ENCODE measurements around the gene NKIRAS1. TPM values are rescaled to one million over a fixed set of nuclear protein-coding genes. Genes with fewer than 3 reads are reported as not detected.
"Not testable (repeated sequence)": the region's sequence is repeated elsewhere in the genome, so short reads cannot be mapped to it uniquely, and the experiment has no call there.

NKIRAS1 gene
- total RNA-seq, 2 experiments from 2014 or later = 3.6 to 3.9 TPM

DNA sequence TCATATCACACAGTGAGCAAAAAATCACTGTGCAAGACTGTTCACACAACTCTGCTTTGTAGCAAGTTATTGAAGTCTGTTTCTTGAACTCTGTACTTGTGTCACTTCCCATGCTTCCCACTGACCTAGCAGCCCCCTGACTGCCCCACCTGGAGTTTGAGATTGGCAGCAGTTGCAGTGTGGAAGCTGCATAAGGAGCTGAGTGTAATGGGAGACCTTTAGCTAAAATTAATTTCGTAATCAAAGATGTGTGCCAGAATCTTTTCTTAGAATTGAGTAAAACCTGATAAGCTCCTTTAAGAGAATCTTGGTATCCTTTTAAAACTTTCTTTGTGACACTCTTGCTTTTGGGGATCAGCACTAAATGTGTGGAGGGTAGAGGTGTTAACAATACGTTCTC is 42.8 kb downstream of the NKIRAS1 start:
- Mint-ChIP-seq H3K4me1 (ENCODE audit: low read depth) (peaks cover 5% of the 10 kb centered on the region), H3K36me3 (ENCODE audit: low read depth) (peaks cover 3% of the 10 kb centered on the region), H3K27me3 (no peaks in the 10 kb centered on the region), H3K9me3 (no peaks in the 10 kb centered on the region), H3K27ac (no peak overlapping the region), H3K4me3 (no peak overlapping the region)
- intact Hi-C loops (cut with micrococcal nuclease) = no loop called here
- POLR2A ChIA-PET = no interaction called here
- DNase-seq (no peak), ATAC-seq (no peak)
- CTCF ChIA-PET = interaction anchor here (0.7 to 1.2 kb wide), 2 partner anchors 15 to 19 kb away, joined by 3 to 4 read pairs; no protein-coding TSS in a partner anchor
- TF ChIP-seq, protein P1, sequence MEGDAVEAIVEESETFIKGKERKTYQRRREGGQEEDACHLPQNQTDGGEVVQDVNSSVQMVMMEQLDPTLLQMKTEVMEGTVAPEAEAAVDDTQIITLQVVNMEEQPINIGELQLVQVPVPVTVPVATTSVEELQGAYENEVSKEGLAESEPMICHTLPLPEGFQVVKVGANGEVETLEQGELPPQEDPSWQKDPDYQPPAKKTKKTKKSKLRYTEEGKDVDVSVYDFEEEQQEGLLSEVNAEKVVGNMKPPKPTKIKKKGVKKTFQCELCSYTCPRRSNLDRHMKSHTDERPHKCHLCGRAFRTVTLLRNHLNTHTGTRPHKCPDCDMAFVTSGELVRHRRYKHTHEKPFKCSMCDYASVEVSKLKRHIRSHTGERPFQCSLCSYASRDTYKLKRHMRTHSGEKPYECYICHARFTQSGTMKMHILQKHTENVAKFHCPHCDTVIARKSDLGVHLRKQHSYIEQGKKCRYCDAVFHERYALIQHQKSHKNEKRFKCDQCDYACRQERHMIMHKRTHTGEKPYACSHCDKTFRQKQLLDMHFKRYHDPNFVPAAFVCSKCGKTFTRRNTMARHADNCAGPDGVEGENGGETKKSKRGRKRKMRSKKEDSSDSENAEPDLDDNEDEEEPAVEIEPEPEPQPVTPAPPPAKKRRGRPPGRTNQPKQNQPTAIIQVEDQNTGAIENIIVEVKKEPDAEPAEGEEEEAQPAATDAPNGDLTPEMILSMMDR (IDR thresholded peaks at IDR 0.05) = no peak

GRCh38 chr3:23872330-23872729 is 44.5 kb downstream of the NKIRAS1 start:
- peaks cover 11% of the 10 kb centered on the region for H3K4me1 Mint-ChIP-seq (ENCODE audit: low read depth)
- intact Hi-C loops (cut with micrococcal nuclease) = no loop called here

DNA sequence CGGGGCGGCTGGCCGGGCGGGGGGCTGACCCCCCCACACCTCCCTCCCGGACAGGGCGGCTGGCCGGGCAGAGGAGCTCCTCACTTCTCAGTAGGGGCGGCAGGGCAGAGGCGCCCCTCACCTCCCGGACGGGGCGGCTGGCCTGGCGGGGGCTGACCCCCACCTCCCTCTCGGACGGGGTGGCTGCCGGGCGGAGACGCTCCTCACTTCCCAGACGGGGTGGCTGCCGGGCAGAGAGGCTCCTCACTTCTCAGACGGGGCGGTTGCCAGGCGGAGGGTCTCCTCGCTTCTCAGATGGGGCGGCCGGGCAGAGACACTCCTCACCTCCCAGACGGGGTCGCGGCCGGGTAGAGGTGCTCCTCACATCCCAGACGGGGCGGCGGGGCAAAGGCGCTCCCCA is 45.4 kb downstream of the NKIRAS1 start:
- CTCF ChIA-PET; H3K27ac Mint-ChIP-seq; DNase-seq; intact Hi-C loops (cut with micrococcal nuclease); H3K4me3 Mint-ChIP-seq; POLR2A ChIA-PET; H3K27me3 Mint-ChIP-seq; H3K36me3 Mint-ChIP-seq (ENCODE audit: low read depth); H3K9me3 Mint-ChIP-seq; ATAC-seq: not testable (repeated sequence)
- H3K4me1 Mint-ChIP-seq (ENCODE audit: low read depth) = peaks cover 10% of the 10 kb centered on the region

More at GRCh38 chr3:23872330-23872729, 44.5 kb downstream of the NKIRAS1 start:
- DNase-seq (no peak), ATAC-seq (no peak)
- no peaks in the 10 kb centered on the region for H3K9me3 Mint-ChIP-seq
- H3K27ac Mint-ChIP-seq = no peak overlapping the region
- POLR2A ChIA-PET = no interaction called here
- no peaks in the 10 kb centered on the region for H3K36me3 Mint-ChIP-seq (ENCODE audit: low read depth)
- TF ChIP-seq, protein P1 (IDR thresholded peaks at IDR 0.05) = no peak
- CTCF ChIA-PET = no interaction called here
- no peak overlapping the region for H3K4me3 Mint-ChIP-seq
- no peaks in the 10 kb centered on the region for H3K27me3 Mint-ChIP-seq

- H3K27ac Mint-ChIP-seq; POLR2A ChIA-PET; H3K36me3 Mint-ChIP-seq (ENCODE audit: low read depth); H3K9me3 Mint-ChIP-seq; DNase-seq; H3K27me3 Mint-ChIP-seq; intact Hi-C loops (cut with micrococcal nuclease); H3K4me3 Mint-ChIP-seq; ATAC-seq: not testable (repeated sequence)
- peaks cover 18% of the 10 kb centered on the region for H3K4me1 Mint-ChIP-seq (ENCODE audit: low read depth)
- CTCF ChIA-PET = interaction anchor here (1.6 kb wide), 1 partner anchor 18 kb away, joined by 5 read pairs; no protein-coding TSS in a partner anchor
Observed at GRCh38 chr3:23870663-23871043, 46.1 kb downstream of the NKIRAS1 start.

GRCh38 chr3:23869977-23870662 is 46.7 kb downstream of the NKIRAS1 start:
- Mint-ChIP-seq H3K27ac (no peak overlapping the region), H3K27me3 (no peaks in the 10 kb centered on the region), H3K36me3 (ENCODE audit: low read depth) (no peaks in the 10 kb centered on the region), H3K4me3 (no peak overlapping the region), H3K9me3 (no peaks in the 10 kb centered on the region), H3K4me1 (ENCODE audit: low read depth) (peaks cover 18% of the 10 kb centered on the region)
- TF ChIP-seq, protein P1 (IDR thresholded peaks at IDR 0.05) = no peak
- POLR2A ChIA-PET = interaction anchor here (0.7 kb wide), 1 partner anchor 787 kb away, joined by 3 read pairs; no protein-coding TSS in a partner anchor
- ATAC-seq (no peak), DNase-seq (no peak)
- intact Hi-C loops (cut with micrococcal nuclease) = no loop called here
- CTCF ChIA-PET = interaction anchor here (1.1 to 1.6 kb wide), 2 partner anchors 18 to 20 kb away, joined by 3 to 5 read pairs; no protein-coding TSS in a partner anchor

GRCh38 chr3:23867838-23868237 is 49.0 kb downstream of the NKIRAS1 start:
- intact Hi-C loops (cut with micrococcal nuclease) = no loop called here
- no peak overlapping the region for H3K27ac Mint-ChIP-seq

More at GRCh38 chr3:23867838-23868237, 49.0 kb downstream of the NKIRAS1 start:
- H3K4me3 Mint-ChIP-seq = no peak overlapping the region
- no peaks in the 10 kb centered on the region for H3K27me3 Mint-ChIP-seq
- ChIA-PET POLR2A (no interaction called here), CTCF (no interaction called here)
- peaks cover 21% of the 10 kb centered on the region for H3K4me1 Mint-ChIP-seq (ENCODE audit: low read depth)
- H3K9me3 Mint-ChIP-seq = no peaks in the 10 kb centered on the region
- H3K36me3 Mint-ChIP-seq (ENCODE audit: low read depth) = no peaks in the 10 kb centered on the region
- TF ChIP-seq, protein P1 (IDR thresholded peaks at IDR 0.05) = no peak
- DNase-seq (no peak), ATAC-seq (no peak)
